HG03196 (cell line): Measurements from ENCODE around the gene AQP12A.
"Not testable (repeated sequence)": the region's sequence is repeated elsewhere in the genome, so short reads cannot be mapped to it uniquely, and the experiment has no call there.

Experiments
- ATAC-seq: cut with Tn5 transposase; IDR thresholded peaks from one replicate; pipeline ENCODE4 v1.9.1; 2021; ENCODE audit not compliant: unreplicated experiment

The AQP12A gene

DNA sequence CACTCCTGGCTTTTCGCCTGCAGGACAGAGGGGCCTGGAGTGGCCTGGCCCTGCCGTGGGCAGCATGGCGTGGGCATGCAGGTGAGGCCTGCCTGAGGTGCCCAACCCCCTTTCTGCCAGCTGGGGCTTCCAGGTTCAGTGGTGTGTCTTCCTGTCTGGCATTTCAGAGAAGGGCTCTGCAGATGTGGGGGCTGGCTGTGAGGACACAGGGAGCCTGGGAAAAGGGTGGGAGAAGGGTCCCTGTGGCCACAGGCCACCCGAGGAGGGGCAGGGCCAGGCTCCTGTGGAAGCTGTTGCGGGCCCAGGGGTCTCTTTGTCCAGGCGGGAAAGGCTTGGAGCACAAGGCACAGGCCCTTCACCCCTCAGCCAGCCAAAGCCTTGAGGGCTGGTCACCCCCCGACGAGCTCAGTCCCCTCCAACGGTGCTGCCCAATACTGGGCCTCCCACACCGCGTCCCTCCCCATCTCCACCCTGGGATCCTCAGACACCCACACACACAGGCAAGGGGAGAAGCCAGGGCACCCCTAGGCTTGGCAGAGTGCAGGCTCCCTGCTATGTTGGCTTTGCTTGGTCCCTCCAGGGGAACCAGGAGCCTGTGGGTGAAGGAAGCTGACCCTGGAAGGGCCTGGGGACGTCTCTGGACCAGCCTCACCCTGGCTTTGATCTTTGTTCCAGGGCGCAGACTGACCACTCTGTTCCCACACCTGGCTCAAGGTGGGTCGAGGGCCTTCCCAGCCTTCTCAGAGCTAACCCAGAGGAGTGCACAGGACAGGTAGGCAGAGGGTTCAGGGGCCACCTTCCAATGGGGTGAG, 3.7 kb upstream of the AQP12A start:
- no peak for ATAC-seq

- no peak for ATAC-seq
These were observed 3.1 kb upstream of the AQP12A start for GRCh38 chr2:240688553-240688919.

GRCh38 chr2:240689975-240690374, 1.7 kb upstream of the AQP12A start:
- no peak for ATAC-seq

DNA sequence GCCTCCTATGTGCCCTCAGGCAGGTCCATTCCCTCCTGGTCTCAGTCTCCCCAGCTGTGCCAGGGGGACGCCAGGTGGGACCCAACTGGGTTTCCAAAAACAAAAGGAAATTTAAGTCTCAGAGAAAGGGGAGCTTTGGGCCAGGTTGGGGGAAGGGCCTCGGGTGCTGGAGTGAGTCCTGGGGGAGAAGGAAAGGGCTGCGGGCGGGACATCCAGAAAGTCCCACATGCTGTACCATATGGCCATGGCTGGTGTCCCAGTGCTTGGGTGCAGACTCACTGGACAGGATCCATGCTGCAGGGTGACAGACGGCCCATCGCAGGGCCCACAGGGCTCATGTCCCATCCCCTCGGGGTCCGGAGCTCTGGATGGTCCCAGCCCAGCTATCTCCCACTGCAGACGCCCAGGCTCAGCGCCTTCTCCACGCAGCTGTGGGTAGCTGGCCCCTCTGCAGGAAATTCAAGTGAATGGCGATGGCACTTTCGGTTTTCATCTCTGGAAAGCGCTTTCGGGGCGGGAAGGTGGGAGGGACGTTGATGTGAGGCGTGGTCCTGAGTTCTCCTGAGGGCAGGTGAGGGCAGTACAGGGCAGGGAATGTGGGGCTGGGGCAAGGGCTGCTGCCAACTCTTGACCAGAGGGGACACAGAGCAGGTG, 1.1 kb upstream of the AQP12A start:
- not testable (repeated sequence) for ATAC-seq

DNA sequence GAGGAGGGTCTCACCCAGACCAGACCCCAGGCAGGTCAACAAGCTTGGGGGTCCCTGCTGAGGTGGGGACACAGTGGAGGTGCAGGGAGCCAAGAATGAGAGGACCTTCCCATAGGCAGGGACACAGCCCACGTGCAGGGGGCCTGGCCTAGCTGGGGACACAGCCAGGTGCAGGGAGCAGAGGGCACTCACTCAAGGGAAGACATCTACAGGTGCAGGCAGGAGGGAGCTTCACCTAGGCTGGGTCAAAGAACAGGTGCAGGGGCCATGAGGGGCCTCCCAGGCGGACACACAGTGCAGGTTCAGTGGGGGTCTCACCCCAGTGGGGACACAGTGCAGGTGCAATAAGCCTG, 615 bp upstream of the AQP12A start:
- ATAC-seq, result not testable (repeated sequence)

DNA sequence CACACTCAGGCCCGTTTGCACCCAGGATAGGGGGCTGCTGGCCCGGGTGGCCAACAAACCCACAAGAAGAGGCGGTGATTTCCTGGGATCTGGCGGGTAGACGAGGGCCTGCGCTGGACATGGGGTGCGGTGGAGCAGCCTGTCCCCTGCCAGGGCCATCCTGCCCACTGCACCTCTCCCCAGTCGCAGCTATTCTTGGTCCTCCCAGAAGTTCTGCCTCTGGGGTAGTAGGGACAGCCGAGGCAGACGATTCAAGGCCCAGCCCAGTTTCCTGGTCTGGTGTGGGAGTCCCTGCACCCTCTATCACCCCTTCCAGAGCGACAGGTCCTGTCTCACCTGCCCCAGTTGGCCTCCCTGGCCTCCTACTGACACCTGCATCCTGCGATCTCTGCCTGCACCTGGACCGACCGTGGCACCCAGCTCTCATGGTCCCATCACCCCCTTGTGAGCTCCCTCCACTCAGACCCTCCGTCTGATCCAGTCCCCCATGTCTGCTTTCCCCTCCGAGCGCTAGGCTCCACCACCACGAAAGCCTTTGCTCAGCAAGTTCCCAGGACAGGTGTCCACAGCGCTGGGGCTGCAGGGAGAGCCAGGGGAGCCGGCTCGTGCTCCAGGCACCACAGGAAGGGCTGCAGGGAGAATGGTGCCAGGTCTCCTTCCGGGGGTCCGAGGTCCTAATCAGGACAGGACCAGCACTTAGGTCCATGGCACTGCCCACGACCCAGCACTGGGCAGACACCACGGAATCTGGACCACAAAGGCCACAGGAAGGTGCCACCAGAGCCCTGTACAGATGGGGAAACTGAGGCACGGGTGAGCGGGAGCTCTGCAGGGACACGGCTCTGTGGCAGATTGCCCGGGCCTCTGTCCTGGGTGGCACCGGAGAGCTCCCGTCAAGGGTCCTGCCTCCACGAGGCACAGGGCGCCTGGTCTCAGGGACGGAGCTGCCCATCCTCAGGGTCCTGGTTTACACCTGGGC, 1.2 kb downstream of the AQP12A start:
- not testable (repeated sequence) for ATAC-seq

- not testable (repeated sequence) for ATAC-seq
These were observed 2.6 kb downstream of the AQP12A start for GRCh38 chr2:240694304-240694703.

DNA sequence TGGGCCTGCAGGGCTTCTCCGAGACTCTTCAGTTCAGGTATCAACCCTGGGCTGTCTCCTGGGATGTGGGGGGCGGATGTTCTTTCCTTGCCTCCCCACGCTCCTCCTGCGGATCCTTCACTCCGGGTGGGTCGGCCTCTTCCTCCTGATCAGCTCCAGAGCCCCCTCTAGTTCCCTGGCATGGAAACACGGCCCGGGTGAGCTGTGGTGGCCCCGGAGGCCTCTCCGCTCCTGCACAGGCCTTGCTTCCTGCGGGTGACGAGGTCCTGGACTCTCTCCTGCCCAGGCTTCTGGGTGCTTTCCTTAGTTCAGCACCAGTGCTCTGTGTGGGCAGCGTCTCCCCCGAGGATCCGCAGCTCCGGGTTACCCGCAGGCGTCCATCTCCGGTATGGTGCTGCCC, 3.9 kb downstream of the AQP12A start:
- not testable (repeated sequence) for ATAC-seq

DNA sequence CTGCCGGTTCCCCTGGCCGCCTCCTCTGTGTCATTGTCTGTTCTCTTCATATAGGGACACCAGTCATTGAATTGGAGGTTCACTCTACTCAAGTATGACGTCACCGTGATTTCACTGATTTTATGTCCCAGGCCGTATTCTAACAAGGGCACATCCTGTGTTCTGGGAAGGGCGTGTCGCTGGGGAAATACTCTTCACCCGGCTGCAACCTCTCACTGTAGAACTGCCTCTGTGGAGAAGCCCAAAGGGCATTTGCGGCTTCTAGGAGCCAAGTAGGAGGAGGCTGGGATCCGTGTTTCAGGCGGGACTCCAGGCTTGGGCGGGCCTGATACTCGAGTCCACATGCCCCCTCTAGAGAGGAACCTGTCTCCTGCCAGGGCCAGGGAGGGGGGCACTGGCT, 4.8 kb downstream of the AQP12A start:
- not testable (repeated sequence) for ATAC-seq

- ATAC-seq, result not testable (repeated sequence)
These were observed 7.3 kb downstream of the AQP12A start for GRCh38 chr2:240698852-240699561.

DNA sequence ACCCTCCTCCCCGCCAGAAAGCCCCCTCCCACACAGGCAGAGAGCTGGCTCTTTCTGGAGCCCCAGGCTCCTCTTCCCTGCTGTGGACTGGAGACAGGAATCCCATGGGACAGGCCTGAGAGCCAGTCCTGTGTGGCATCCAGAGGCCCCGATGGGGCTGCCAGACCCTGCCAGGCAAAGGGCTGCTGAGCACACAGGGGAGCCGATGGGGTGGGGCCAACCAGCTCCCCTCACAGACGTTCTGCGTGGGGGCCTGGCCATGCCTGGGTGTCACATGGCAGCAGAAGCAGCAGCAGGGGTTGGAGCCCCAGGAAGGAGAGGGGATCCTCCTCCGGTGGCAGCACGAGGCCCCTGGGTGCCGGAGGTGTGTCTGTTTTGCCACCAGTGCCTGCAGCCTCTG, 8.2 kb downstream of the AQP12A start:
- not testable (repeated sequence) for ATAC-seq

- ATAC-seq, result not testable (repeated sequence)
These were observed 8.9 kb downstream of the AQP12A start for GRCh38 chr2:240700616-240701015.

DNA sequence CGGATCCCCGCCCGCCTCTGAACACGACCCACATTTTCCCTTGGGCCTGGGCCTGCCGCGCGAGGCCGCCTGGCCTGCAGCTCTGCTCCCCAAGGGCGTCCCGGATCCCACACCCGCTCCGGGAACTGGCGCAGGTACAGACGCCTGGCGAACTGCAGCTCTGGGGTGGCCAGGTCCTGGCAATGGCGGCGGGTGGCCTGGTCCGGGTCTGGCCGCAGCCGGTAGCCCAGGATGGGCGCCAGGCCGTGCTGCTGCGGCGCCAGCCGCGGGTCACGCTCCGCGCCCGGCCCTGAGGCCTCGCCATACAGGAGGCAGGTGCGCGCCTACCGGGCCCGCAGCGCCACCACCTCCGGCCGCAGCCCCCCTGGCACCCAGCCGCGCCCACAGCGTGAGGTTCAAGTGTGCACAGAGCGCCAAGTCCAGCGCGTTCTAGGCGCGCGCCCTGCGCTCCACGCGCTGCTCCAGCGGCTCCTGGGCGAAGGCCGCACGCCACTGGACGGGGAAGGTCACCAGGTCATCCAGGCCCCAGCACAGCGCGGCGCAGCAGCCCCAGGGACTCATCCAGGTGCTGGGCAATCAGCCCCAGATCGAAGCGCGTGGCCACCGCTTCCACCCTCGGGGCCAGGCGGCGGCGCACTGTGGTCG, 9.5 kb downstream of the AQP12A start:
- no peak for ATAC-seq

GRCh38 chr2:240701736-240702639, 10.3 kb downstream of the AQP12A start:
- ATAC-seq, result no peak

DNA sequence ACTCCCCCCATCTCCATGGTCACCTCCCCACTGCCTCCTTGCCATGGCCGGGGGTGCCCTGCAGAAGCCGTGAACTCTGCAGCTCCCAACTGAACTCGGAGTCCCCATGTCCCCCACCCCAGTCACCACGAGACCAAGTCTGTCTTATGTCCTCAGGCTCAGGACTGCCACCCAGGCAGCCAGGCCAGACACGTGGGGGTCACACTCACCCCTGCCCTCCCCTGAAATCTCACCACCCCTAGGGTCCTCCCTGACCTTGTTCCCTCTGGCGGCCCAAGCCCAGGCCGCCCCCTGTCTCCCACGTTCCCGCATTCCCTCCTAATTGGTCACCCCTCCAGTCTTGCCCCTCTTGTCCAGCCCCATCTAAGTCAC, 11.0 kb downstream of the AQP12A start:
- ATAC-seq, result no peak

DNA sequence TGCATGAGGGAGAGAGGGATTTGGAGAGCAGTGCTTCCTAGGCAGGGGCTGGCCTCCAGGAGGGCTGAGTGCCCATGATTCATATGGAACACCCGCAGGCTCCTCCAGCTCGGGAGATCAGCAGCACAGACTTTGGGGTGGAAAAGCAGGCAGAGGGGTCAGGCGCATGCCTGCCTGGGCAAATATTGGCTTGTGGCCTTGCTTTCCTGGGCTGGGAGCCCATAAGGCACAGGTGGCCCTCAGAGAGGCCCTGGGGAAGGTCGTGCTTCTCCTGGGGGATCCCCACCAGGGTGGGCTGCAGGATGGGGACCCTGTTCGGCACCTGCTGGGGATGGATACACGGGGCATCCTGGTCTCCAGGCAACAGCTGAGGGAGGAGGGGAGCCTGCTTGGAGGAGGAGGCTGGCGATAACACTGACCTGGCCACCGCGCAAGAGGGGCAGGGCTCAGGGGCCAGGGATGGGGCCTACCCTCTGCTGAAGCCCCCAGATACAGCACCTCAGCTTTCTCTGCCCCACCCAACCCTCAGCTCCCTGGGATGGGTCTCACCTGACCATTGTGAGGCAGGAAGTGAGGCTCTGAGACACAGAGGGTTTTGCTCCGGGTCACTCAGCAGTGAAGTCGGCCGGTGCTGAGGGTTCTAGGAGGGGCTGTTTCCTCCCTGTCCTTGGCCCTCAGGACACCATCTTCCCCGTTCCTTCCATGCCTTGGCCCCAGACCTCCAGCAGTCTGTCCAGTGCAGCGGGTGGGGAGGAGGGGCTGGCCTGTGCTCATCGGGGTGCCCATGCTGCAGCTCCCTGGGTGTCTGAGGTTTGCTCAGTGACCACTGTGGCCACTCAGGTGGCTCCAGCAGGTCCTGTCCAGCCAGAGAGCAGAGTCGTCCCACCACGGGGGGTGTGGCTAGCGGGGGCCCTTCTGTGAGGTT, 12.0 kb downstream of the AQP12A start:
- no peak for ATAC-seq

DNA sequence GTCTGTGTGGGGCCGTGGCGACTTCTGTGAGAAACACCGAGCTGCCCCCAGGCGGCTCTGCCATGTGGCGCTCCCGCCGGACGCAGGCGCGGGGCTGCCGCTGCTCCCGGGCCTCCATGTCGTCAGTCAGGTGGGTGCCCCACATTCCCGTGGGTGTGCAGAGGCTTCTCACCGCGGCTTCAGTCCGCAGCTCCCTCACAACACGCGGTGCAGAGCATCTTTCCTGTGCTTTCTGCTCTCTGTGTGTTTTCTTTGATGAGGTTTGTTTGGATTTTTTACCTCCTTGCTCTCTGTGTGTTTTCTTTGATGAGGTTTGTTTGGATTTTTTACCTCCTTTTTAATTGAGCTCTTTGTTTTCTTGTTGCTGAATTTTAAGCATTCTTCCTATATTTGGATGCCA, 13.0 kb downstream of the AQP12A start:
- ATAC-seq, result no peak

- no peak for ATAC-seq
These were observed 13.6 kb downstream of the AQP12A start for GRCh38 chr2:240705204-240705791.
